GF-D8 (cell line): ENCODE measurements around the gene CARMIL3.
"Not testable (repeated sequence)": the region's sequence is repeated elsewhere in the genome, so short reads cannot be mapped to it uniquely, and the experiment has no call there.

ENCODE experiments used
- DNase-seq: peaks from one replicate; lab custom pipeline; 2025; lab: John Stamatoyannopoulos, UW

Gene CARMIL3

GRCh38 chr14:24095271-24096068 is 43.7 kb downstream of the CARMIL3 start:
- DNase-seq, result peak; percentile 11

GRCh38 chr14:24096545-24097181 is 44.9 kb downstream of the CARMIL3 start:
- DNase-seq, result no peak

GRCh38 chr14:24098229-24098926 is 46.6 kb downstream of the CARMIL3 start:
- no peak for DNase-seq

- no peak for DNase-seq
Measured at GRCh38 chr14:24098927-24099813, 47.4 kb downstream of the CARMIL3 start.

GRCh38 chr14:24100197-24100981 is 48.6 kb downstream of the CARMIL3 start:
- peak; percentile 8 for DNase-seq

GRCh38 chr14:24100982-24101494 is 49.2 kb downstream of the CARMIL3 start:
- DNase-seq, result no peak

- no peak for DNase-seq
Measured at GRCh38 chr14:24102357-24103048, 50.7 kb downstream of the CARMIL3 start.

DNA sequence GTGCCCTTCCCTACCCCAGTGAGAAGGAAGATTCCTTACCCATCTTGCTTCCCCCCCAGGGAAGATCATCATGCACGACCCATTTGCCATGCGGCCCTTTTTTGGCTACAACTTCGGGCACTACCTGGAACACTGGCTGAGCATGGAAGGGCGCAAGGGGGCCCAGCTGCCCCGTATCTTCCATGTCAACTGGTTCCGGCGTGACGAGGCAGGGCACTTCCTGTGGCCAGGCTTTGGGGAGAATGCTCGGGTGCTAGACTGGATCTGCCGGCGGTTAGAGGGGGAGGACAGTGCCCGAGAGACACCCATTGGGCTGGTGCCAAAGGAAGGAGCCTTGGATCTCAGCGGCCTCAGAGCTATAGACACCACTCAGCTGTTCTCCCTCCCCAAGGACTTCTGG is 51.6 kb downstream of the CARMIL3 start:
- no peak for DNase-seq

DNA sequence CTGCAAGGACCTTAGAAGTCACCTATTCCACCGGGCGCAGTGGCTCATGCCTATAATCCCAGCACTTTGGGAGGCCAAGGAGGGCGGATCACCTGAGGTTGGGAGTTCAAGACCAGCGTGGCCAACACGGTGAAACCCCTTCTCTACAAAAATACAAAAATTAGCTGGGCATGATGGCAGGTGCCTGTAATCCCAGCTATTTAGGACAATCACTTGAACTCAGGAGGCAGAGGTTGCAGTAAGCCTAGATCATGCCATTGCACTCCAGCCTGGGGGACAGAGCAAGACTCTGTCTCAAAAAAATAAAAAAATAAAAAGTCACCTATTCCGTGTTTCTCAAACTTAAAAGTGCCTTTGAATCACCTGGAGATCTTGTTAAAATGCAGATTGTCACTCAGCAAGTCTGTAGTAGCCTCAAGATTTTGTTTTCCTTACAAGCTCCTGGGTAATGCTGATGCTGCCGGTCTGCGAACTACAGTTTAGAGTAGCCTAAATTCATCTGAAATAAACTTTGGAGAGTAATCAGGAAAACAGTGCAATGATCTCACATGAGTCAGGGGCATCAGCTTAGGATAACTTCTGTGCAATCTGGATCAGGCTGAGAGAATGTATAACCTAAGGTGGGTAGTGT is 53.9 kb downstream of the CARMIL3 start:
- DNase-seq, result not testable (repeated sequence)

DNA sequence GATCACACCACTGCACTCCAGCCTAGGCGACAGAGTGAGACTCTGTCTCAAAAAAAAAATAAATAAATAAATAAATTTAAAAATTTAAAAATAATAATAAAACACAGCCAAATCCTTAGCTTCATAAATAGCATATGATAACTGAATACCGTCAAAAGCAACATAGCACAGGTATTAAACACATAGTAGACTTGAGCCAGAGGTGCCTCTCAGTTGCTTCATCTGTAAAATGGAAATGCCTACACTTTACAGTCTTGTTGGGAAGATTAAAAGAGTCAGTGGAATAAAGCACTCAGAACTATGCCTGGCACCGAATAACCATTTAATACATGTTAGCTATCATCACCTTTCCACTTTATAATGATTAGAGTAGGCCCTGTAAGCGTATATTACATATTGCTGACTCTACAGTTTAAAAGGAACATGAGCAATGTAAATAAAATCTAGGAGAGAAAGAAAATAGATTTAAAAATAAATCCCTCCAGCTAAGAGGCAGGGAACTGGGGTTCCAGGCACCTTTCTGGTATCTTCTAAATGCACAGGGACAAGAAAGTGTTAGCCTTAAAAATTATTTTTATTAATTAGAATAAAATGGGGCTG is 55.0 kb downstream of the CARMIL3 start:
- DNase-seq, result no peak

DNA sequence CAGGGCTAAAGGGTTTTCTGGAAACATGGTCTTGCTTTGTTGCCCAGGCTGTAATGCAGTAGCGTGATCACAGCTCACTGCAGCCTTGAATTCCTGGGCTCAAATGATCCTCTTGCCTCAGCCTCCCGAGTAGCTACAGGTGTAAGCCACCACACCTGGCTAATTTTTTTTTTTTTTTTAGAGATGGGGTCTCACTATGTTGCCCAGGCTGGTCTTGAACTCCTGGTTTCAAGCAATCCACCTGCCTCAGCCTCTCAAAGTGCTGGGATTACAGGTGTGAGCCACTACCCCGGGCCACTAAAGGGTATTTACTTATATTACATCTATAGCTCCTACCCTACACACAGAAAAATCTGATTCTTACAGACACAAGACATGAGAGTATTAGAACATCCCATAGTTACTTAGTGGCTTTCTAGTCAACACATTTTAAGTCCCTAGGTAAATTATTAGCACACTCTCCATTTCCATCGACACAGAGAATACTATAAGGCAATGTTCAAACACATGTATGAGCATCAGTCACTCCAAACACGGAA is 56.6 kb downstream of the CARMIL3 start:
- no peak for DNase-seq

DNA sequence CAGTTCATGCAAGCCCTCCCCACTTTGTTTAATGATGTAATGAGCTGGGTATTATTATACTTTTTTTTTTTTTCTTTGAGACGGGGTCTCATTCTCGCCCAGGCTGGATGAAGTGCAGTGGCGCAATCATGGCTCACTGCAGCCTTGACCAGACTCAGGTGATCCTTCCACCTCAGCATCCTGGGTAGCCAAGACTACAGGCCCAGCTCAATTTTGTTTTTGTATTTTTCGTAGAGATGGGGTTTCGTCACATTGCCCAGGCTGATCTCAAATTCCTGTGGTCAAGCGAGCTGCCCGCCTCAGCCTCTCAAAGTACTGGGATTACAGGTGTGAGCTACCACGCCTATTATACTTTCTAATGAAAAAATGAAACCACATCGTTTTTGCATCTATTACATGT is 58.3 kb downstream of the CARMIL3 start:
- no peak for DNase-seq

DNA sequence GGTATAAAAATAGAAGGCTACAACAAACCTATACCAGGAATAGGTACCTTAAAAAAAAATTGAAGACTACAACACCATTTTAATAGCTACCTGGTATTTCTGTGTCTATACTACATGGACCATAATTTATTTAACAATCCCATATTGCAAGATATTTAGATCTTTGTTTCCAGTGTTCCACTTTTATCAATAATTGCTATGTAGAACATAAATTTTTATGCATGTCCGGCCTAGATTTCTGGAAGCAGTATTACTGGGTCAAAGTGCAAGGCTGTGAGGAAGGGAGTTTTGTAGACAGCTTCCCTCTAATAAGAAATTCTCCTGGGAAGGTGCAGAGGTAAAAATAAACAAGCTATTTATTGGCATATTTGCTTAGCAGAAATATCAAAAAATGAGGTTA is 58.7 kb downstream of the CARMIL3 start:
- no peak for DNase-seq

GRCh38 chr14:24113379-24113800 is 61.6 kb downstream of the CARMIL3 start:
- no peak for DNase-seq

- peak; percentile 90 for DNase-seq
Measured at GRCh38 chr14:24113801-24114531, 62.2 kb downstream of the CARMIL3 start.

DNA sequence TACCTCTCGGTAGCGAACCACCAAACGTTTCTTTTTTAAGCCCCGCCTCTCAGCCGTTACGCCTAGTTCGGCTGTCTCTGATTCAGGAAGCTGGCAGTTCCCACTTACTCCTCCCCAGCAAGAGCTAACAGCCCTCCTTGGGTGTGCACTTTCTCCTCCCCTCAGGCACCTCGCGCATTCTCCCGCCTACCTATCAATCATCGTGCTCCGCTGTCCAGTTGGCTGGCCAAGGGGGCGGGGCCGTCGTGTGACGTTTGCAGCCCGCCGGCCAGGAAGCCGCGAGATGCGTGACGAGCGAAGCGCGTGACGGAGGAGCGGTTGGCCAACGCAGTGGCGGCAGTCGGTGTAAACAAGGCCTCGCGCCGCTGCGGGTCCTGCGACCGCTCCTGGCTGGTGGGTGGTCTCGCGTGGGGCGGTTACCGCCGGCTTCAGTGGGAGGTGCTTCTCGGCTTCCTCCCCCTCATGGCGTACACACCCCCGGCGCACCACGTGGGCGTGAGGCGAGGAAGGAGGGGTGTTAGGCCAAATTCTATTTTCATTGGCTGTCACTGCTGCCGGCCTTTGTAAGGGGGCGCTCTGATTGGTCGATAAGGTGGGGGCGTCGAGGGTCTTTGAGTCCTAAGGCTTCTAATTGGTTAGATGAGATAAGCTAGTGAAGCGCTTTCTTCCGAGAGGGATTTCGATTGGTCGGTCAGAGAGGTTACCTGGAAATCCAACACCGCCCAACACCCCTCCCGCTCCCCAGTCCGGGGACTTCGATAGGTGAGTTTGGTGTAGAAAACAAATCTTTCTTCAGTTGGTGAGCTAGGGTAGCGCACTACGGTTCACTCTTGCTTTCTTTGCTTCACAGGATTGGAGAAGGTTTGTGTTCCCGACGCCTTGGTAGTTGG is 63.0 kb downstream of the CARMIL3 start, which contains the start of the genes DCAF11 and NRL:
TSS of gene DCAF11 (plus strand) at position 246 of the 890 bp plus-strand sequence. CDS start 818 bp downstream, outside the sequence.
TSS of gene NRL (minus strand) at position 418 of the 890 bp plus-strand sequence. CDS start 32,101 bp downstream, outside the sequence.
- peak; percentile 99 for DNase-seq
